IMR-90 (cell line): ENCODE results near the gene SLC7A10. TPM values are rescaled to one million over a fixed set of nuclear protein-coding genes. Genes with fewer than 3 reads are reported as not detected.
A peak's percentile ranks its signal among the peaks of the same experiment; 100 is the strongest.

Experiments used
- ATAC-seq: fragments of 200-7000 bp; cut with Tn5 transposase; 2 replicates; pipeline ENCODE4 v1.9.1; 2020; ENCODE audit warnings: low read depth, mild to moderate bottlenecking, moderate library complexity
- BruUV-seq: library from RNA; stranded (reverse); fragments of 400-500 nt; replicated peaks from 2 replicates; lab custom pipeline; 2021; lab: Mats Ljungman, UMichigan
- CTCF ChIA-PET: fragments of 300-600 bp; formaldehyde crosslinking; extraction: SDS; loops from one replicate; lab custom pipeline; 2021; ENCODE audit warnings: antibody characterized with exemption; lab: Yijun Ruan, JAX
- POLR2A ChIA-PET: fragments of 300-600 bp; sonication (Branson Sonifier 250); formaldehyde crosslinking; loops from one replicate; lab custom pipeline; 2022; ENCODE audit warnings: antibody characterized with exemption; ENCODE audit not compliant: unreplicated experiment; lab: Charles Lee
- DNase-seq: peaks from one replicate; pipeline ENCODE4 v3.0.0; 2013
- H2AFZ ChIP-seq: replicated peaks from 2 replicates; pipeline ENCODE3; 2013; ENCODE audit warnings: low read length, mild to moderate bottlenecking; ENCODE audit not compliant: poor library complexity
- H2AK5ac ChIP-seq: 2 replicates; pipeline ENCODE4 v1.6.1; 2013; ENCODE audit warnings: low read depth, low read length, inconsistent platforms
- H2AK9ac ChIP-seq: replicated peaks from 2 replicates; pipeline ENCODE3; 2013; ENCODE audit warnings: mild to moderate bottlenecking, low read depth, low read length, moderate library complexity; ENCODE audit not compliant: poor library complexity
- H2BK120ac ChIP-seq: 2 replicates; pipeline ENCODE4 v1.6.1; 2013; ENCODE audit warnings: low read depth, low read length, inconsistent platforms
- H2BK15ac ChIP-seq: 3 replicates; pipeline ENCODE4 v1.6.1; 2013; ENCODE audit warnings: low read depth, low read length, inconsistent platforms
- H2BK20ac ChIP-seq: 2 replicates; pipeline ENCODE4 v1.6.1; 2013; ENCODE audit warnings: low read depth, mild to moderate bottlenecking, inconsistent platforms, low read length, moderate library complexity
- H2BK5ac ChIP-seq: 2 replicates; pipeline ENCODE4 v1.6.1; 2013; ENCODE audit warnings: mild to moderate bottlenecking, low read depth, low read length, inconsistent platforms; ENCODE audit not compliant: poor library complexity, severe bottlenecking
- H3K14ac ChIP-seq: replicated peaks from 2 replicates; pipeline ENCODE4 v1.6.1; 2013; ENCODE audit warnings: low read depth, low read length, inconsistent platforms
- H3K18ac ChIP-seq: 2 replicates; pipeline ENCODE4 v1.6.1; 2013; ENCODE audit warnings: low read depth, low read length, control low read depth
- H3K23ac ChIP-seq: 2 replicates; pipeline ENCODE4 v1.6.1; 2013; ENCODE audit warnings: low read depth, low read length, inconsistent platforms
- H3K27ac ChIP-seq: 2 replicates; pipeline ENCODE4 v1.5.1; 2013; ENCODE audit warnings: mild to moderate bottlenecking, control low read depth, low read length; ENCODE audit not compliant: insufficient read depth
- H3K27me3 ChIP-seq: 2 replicates; pipeline ENCODE4 v1.6.1; 2013; ENCODE audit warnings: low read length; ENCODE audit not compliant: control insufficient read depth, insufficient read depth
- H3K36me3 ChIP-seq: 2 replicates; pipeline ENCODE4 v1.6.1; 2013; ENCODE audit warnings: low read length, mixed read lengths; ENCODE audit not compliant: control insufficient read depth, insufficient read depth
- H3K4ac ChIP-seq: 2 replicates; pipeline ENCODE4 v1.6.1; 2013; ENCODE audit warnings: low read depth, low read length, inconsistent platforms
- H3K4me1 ChIP-seq: 2 replicates; pipeline ENCODE4 v1.6.1; 2013; ENCODE audit warnings: low read length, mixed read lengths; ENCODE audit not compliant: control insufficient read depth, insufficient read depth
- H3K4me2 ChIP-seq: 2 replicates; pipeline ENCODE4 v1.6.1; 2013; ENCODE audit warnings: low read depth, mild to moderate bottlenecking, control low read depth, low read length, moderate library complexity
- H3K4me3 ChIP-seq: 2 replicates; pipeline ENCODE4 v1.5.1; 2013; ENCODE audit warnings: low read depth, mild to moderate bottlenecking, control low read depth, low read length, moderate library complexity; ENCODE audit not compliant: insufficient read depth
- H3K56ac ChIP-seq: 2 replicates; pipeline ENCODE4 v1.6.1; 2013; ENCODE audit warnings: low read length, inconsistent platforms; ENCODE audit not compliant: insufficient read depth; ENCODE audit errors: extremely low read depth
- H3K79me1 ChIP-seq, 2 experiments: 2 replicates each; pipeline ENCODE4 v1.6.1; 2013; ENCODE audit warnings: low read length in 2 of 2, inconsistent platforms in 1 of 2, low read depth in 1 of 2
- H3K9ac ChIP-seq: 2 replicates; pipeline ENCODE4 v1.6.1; 2013; ENCODE audit warnings: low read depth, low read length, control low read depth
- H3K9me1 ChIP-seq: 2 replicates; pipeline ENCODE4 v1.6.1; 2013; ENCODE audit warnings: low read length, inconsistent platforms; ENCODE audit not compliant: insufficient read depth
- H3K9me3 ChIP-seq: 2 replicates; pipeline ENCODE4 v1.6.1; 2013; ENCODE audit warnings: low read length; ENCODE audit not compliant: control insufficient read depth, insufficient read depth
- H4K20me1 ChIP-seq: 2 replicates; pipeline ENCODE4 v1.6.1; 2013; ENCODE audit warnings: low read length, inconsistent platforms; ENCODE audit not compliant: insufficient read depth
- H4K5ac ChIP-seq: 2 replicates; pipeline ENCODE4 v1.6.1; 2013; ENCODE audit warnings: mild to moderate bottlenecking, low read depth, low read length, control low read depth
- H4K8ac ChIP-seq, 2 experiments: 2 replicates each; pipeline ENCODE4 v1.6.1; 2013; ENCODE audit warnings: low read depth in 2 of 2, low read length in 2 of 2, control low read depth in 1 of 2, inconsistent platforms in 1 of 2
- H4K91ac ChIP-seq: 2 replicates; pipeline ENCODE4 v1.6.1; 2013; ENCODE audit warnings: low read depth, low read length, inconsistent platforms; ENCODE audit not compliant: insufficient read depth
- CTCF ChIP-seq: conservative IDR thresholded peaks from 2 replicates; pipeline ENCODE4 v1.5.1; 2012; ENCODE audit warnings: mild to moderate bottlenecking, low read depth, low read length, improper control_type of control experiment
- ELK1 ChIP-seq: fragments of 150-350 bp; IDR thresholded peaks from 2 replicates; pipeline ENCODE4 v1.6.1; 2016; ENCODE audit warnings: low read depth, mild to moderate bottlenecking, low read length, moderate library complexity, borderline replicate concordance
- MAZ ChIP-seq: IDR thresholded peaks from 2 replicates; pipeline ENCODE4 v1.6.1; 2012; ENCODE audit warnings: low read depth, mild to moderate bottlenecking, low read length, improper control_type of control experiment, moderate library complexity, borderline replicate concordance
- NFE2L2 ChIP-seq: fragments of 150-350 bp; IDR thresholded peaks from 2 replicates; pipeline ENCODE4 v1.6.1; 2016; ENCODE audit warnings: low read depth, mild to moderate bottlenecking, low read length
- RAD21 ChIP-seq: IDR thresholded peaks from 2 replicates; pipeline ENCODE4 v1.6.1; 2012; ENCODE audit warnings: low read length, improper control_type of control experiment
- RCOR1 ChIP-seq: IDR thresholded peaks from 2 replicates; pipeline ENCODE4 v1.6.1; 2012; ENCODE audit warnings: mild to moderate bottlenecking, low read length, improper control_type of control experiment; ENCODE audit not compliant: insufficient replicate concordance
- SMC3 ChIP-seq: fragments of 150-350 bp; IDR thresholded peaks from 2 replicates; pipeline ENCODE4 v1.6.1; 2016; ENCODE audit warnings: low read depth, mild to moderate bottlenecking, antibody characterized with exemption, low read length, moderate library complexity
- WGBS, 2 experiments: methylation state at CpG; one replicate each; pipeline versions ENCODE4 v1.1.5 to v1.1.7; 2013; ENCODE audit warnings: missing lambda C conversion rate in 2 of 2; ENCODE audit not compliant: insufficient read length in 1 of 2; ENCODE audit errors: extremely low coverage in 2 of 2; 5-methylcytosine and 5-hydroxymethylcytosine counted together
- dilution Hi-C: fragments of 300-500 bp; cut with HindIII; formaldehyde crosslinking; loops from one replicate; pipeline ENCODE4 v1.14.3; 2018; ENCODE audit warnings: low sequenced_read_pairs; ENCODE audit not compliant: unreplicated experiment
- in situ Hi-C: fragments of 300-500 bp; cut with MboI; formaldehyde crosslinking; loops from 3 replicates; pipeline ENCODE4 v1.14.3; 2019; ENCODE audit warnings: low sequenced_read_pairs, inconsistent platforms, mixed read lengths
- intact Hi-C: fragments of 100-400 bp; cut with micrococcal nuclease; formaldehyde crosslinking; loops from 2 replicates; pipeline ENCODE4 v1.10.0; 2022
- polyA plus RNA-seq, 3 experiments: library from polyadenylated mRNA; depleted of rRNA; stranded (reverse); fragments of >200 nt; gene quantifications; 2 replicates each; pipeline ENCODE4 v1.2.3, GENCODE V29; 2012; ENCODE audit warnings: low replicate concordance in 1 of 3
- total RNA-seq: library from RNA; depleted of rRNA; stranded (reverse); fragments of >200 nt; gene quantifications from 2 replicates; pipeline ENCODE4 v1.2.3, GENCODE V29; 2012

The SLC7A10 gene
- total and polyA plus RNA-seq, 2 of the 4 experiments (the other 2 are of a cell fraction), result not detected

GRCh38 chr19:33177417-33177979 lies 48.2 kb downstream of the SLC7A10 start:
- Histone ChIP-seq H2BK20ac (no peak overlapping the region), H2AFZ (peak overlapping the region; percentile 99), H3K9ac (peak overlapping the region; percentile 8; the same call in 1 of the 2 replicates), H3K23ac (no peak overlapping the region), H4K8ac (no peak overlapping the region), H3K27me3 (no peaks in the 10 kb centered on the region), H3K4ac (no peak overlapping the region), H3K79me1 (peaks cover 11 to 22% of the 10 kb centered on the region in 2 experiments; a peak in 3 of 4 replicates), H3K56ac (no peak overlapping the region), H3K4me2 (peak overlapping the region; percentile 88), H3K4me3 (peak overlapping the region; percentile 42), H3K14ac (no peak overlapping the region; the same call in 1 of the 2 replicates), H3K4me1 (peaks cover 10% of the 10 kb centered on the region), H4K5ac (no peak overlapping the region), H2AK9ac (peak overlapping the region; percentile 33), H3K36me3 (no peaks in the 10 kb centered on the region), H2BK120ac (no peak overlapping the region), H3K9me3 (no peaks in the 10 kb centered on the region), H3K9me1 (peaks cover 12% of the 10 kb centered on the region; the same call in 1 of the 2 replicates), H3K18ac (no peak overlapping the region), H4K91ac (no peak overlapping the region), H3K27ac (peak overlapping the region; percentile 6; the same call in 1 of the 2 replicates), H2AK5ac (no peak overlapping the region), H4K20me1 (peaks cover 6% of the 10 kb centered on the region), H2BK15ac (no peak overlapping the region), H2BK5ac (no peak overlapping the region)
- no TSS peak for BruUV-seq
- DNase-seq (no peak), ATAC-seq (peak; percentile 36; the same call in 1 of the 2 replicates)
- intact Hi-C loops (loop anchor here (2.0 to 5.0 kb wide), 3 partner anchors 33 to 205 kb away; partner anchors contain the start of genes CEP89 and FAAP24), in situ Hi-C loops (no loop called here), dilution Hi-C loops (no loop called here)
- ChIA-PET POLR2A (interaction anchor here (0.6 kb wide), 1 partner anchor 533 kb away, joined by 4 read pairs; no protein-coding TSS in a partner anchor), CTCF (interaction anchor here (0.7 to 1.9 kb wide), 7 partner anchors 9 to 600 kb away, joined by 3 to 8 read pairs (median 3); no protein-coding TSS in a partner anchor)
- WGBS, 2 experiments, result 1% methylated on average over 21 of the region's 38 CpGs; no CpG with 5 or more reads in 1 of the 2 experiments
- TF ChIP-seq MAZ, result 0 out of 2 replicates have a peak, but pooled peaks have one; percentile 4
- TF ChIP-seq RCOR1, result peak; percentile 65
- no peak for TF ChIP-seq NFE2L2
- TF ChIP-seq SMC3, result peak; percentile 49
- peak; percentile 52 for TF ChIP-seq RAD21
- TF ChIP-seq CTCF, result peak; percentile 50
- TF ChIP-seq ELK1, result no peak
